H4 (cell line): Measurements from ENCODE around the gene MOB3A. TPM values are rescaled to one million over a fixed set of nuclear protein-coding genes. Genes with fewer than 3 reads are reported as not detected.
"Not testable (repeated sequence)": the region's sequence is repeated elsewhere in the genome, so short reads cannot be mapped to it uniquely, and the experiment has no call there.

ENCODE experiments used
- DNase-seq: peaks from one replicate; pipeline ENCODE4 v3.0.0-alpha.2; 2015; ENCODE audit warnings: low spot score
- total RNA-seq: library from RNA; depleted of rRNA; stranded (reverse); fragments of >200 nt; shearing (Covaris generic); gene quantifications from 2 replicates; pipeline ENCODE4 v1.2.3, GENCODE V29; 2014

The MOB3A gene
- total RNA-seq, 1 experiment from 2014 or later = 9.0 TPM

- no peak for DNase-seq
Observed at GRCh38 chr19:2108251-2109016, 12.3 kb upstream of the MOB3A start.

- DNase-seq = no peak
Observed at GRCh38 chr19:2103045-2103707, 7.0 kb upstream of the MOB3A start.

GRCh38 chr19:2101417-2102335 is 5.5 kb upstream of the MOB3A start:
- DNase-seq = no peak

GRCh38 chr19:2100719-2101061 is 4.6 kb upstream of the MOB3A start:
- no peak for DNase-seq

GRCh38 chr19:2099937-2100718 is 4.0 kb upstream of the MOB3A start:
- no peak for DNase-seq

- no peak for DNase-seq
Observed at GRCh38 chr19:2099054-2099501, 3.0 kb upstream of the MOB3A start.

- no peak for DNase-seq
Observed at GRCh38 chr19:2097886-2098327, 1.8 kb upstream of the MOB3A start.

- no peak for DNase-seq
Observed at GRCh38 chr19:2097203-2097885, 1.2 kb upstream of the MOB3A start.

- peak; percentile 92 for DNase-seq
Observed at GRCh38 chr19:2096480-2097202, 515 bp upstream of the MOB3A start, which contains the start of gene IZUMO4. Gene IZUMO4 (plus strand): TSS chr19:2096915. CDS start chr19:2096946, 31 bp downstream.

- DNase-seq = not testable (repeated sequence)
Observed at GRCh38 chr19:2091926-2092525, 4.1 kb downstream of the MOB3A start.

GRCh38 chr19:2089727-2090053 is 6.4 kb downstream of the MOB3A start:
- DNase-seq = no peak

GRCh38 chr19:2089001-2089711 is 7.0 kb downstream of the MOB3A start:
- DNase-seq = no peak

- DNase-seq = no peak
Observed at GRCh38 chr19:2087621-2088100, 8.5 kb downstream of the MOB3A start.

- not testable (repeated sequence) for DNase-seq
Observed at GRCh38 chr19:2086695-2087620, 9.2 kb downstream of the MOB3A start.

- DNase-seq = peak; percentile 71
Observed at GRCh38 chr19:2084993-2085720, 11.0 kb downstream of the MOB3A start.

- no peak for DNase-seq
Observed at GRCh38 chr19:2083174-2083854, 12.8 kb downstream of the MOB3A start.
